GM19372 (cell line): Measurements from ENCODE around the gene RASSF9.

Experiments
- ATAC-seq: cut with Tn5 transposase; IDR thresholded peaks from one replicate; pipeline ENCODE4 v1.9.1; 2021; ENCODE audit warnings: mild to moderate bottlenecking, low read depth, moderate library complexity; ENCODE audit not compliant: unreplicated experiment

Gene RASSF9

GRCh38 chr12:85821759-85822158 is 14.4 kb downstream of the RASSF9 start:
- ATAC-seq, result no peak

GRCh38 chr12:85821206-85821605 is 15.0 kb downstream of the RASSF9 start:
- ATAC-seq, result no peak

GRCh38 chr12:85820101-85820500 is 16.1 kb downstream of the RASSF9 start:
- no peak for ATAC-seq

- no peak for ATAC-seq
Measured at GRCh38 chr12:85814741-85815140, 21.5 kb downstream of the RASSF9 start.

- no peak for ATAC-seq
Measured at GRCh38 chr12:85814071-85814470, 22.1 kb downstream of the RASSF9 start.

GRCh38 chr12:85809500-85809899 is 26.7 kb downstream of the RASSF9 start:
- no peak for ATAC-seq

GRCh38 chr12:85807730-85808129 is 28.5 kb downstream of the RASSF9 start:
- ATAC-seq, result no peak

GRCh38 chr12:85805654-85806053 is 30.6 kb downstream of the RASSF9 start:
- no peak for ATAC-seq

- ATAC-seq, result no peak
Measured at GRCh38 chr12:85804663-85805062, 31.5 kb downstream of the RASSF9 start.

- ATAC-seq, result no peak
Measured at GRCh38 chr12:85803923-85804322, 32.3 kb downstream of the RASSF9 start.

GRCh38 chr12:85803231-85803630 is 33.0 kb downstream of the RASSF9 start:
- no peak for ATAC-seq

GRCh38 chr12:85798122-85798521 is 38.1 kb downstream of the RASSF9 start:
- no peak for ATAC-seq

GRCh38 chr12:85796001-85796400 is 40.2 kb downstream of the RASSF9 start:
- no peak for ATAC-seq

GRCh38 chr12:85794531-85794930 is 41.7 kb downstream of the RASSF9 start:
- ATAC-seq, result no peak

GRCh38 chr12:85784096-85784720 is 52.0 kb downstream of the RASSF9 start:
- no peak for ATAC-seq

GRCh38 chr12:85782711-85783110 is 53.5 kb downstream of the RASSF9 start:
- no peak for ATAC-seq

- no peak for ATAC-seq
Measured at GRCh38 chr12:85781766-85782165, 54.4 kb downstream of the RASSF9 start.

- no peak for ATAC-seq
Measured at GRCh38 chr12:85779768-85780167, 56.4 kb downstream of the RASSF9 start.

GRCh38 chr12:85775091-85775490 is 61.1 kb downstream of the RASSF9 start:
- ATAC-seq, result no peak

GRCh38 chr12:85765453-85765869 is 70.7 kb downstream of the RASSF9 start:
- no peak for ATAC-seq

- no peak for ATAC-seq
Measured at GRCh38 chr12:85759623-85760022, 76.6 kb downstream of the RASSF9 start.

- ATAC-seq, result no peak
Measured at GRCh38 chr12:85759091-85759490, 77.1 kb downstream of the RASSF9 start.

- ATAC-seq, result no peak
Measured at GRCh38 chr12:85755760-85756159, 80.4 kb downstream of the RASSF9 start.
